CD4-positive, alpha-beta T cell treated with Interleukin-4 for 1 hour (primary cell): Measurements from ENCODE around the gene FGF1.
"Not testable (repeated sequence)": the region's sequence is repeated elsewhere in the genome, so short reads cannot be mapped to it uniquely, and the experiment has no call there.

Experiments used
- DNase-seq, 2 donors: peaks; one replicate each; pipeline ENCODE4 v3.0.0-alpha.2; 2020 to 2022

FGF1 gene

DNA sequence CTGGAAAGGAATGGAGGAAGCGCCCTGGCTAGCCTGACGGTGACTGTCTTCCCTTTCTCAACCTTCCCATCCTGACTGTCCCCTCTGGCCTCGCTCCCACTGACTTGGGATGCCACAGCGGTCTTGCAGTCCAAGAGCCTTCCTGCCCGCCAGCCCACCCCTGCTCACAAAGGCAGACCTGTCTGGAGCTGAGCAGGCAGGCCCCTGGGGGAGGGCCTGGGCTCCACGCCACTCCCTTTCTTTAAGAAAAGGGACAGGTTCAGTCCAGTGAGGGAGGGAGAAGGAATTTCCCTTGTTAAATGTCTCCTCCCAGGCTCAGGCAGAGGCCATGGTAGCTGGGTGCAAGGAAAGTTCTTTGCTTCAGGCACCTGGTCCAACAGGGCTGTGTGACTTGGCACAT, 18.1 kb downstream of the FGF1 start:
- no peak for DNase-seq

GRCh38 chr5:142664636-142665035, 21.3 kb downstream of the FGF1 start:
- DNase-seq, result no peak

DNA sequence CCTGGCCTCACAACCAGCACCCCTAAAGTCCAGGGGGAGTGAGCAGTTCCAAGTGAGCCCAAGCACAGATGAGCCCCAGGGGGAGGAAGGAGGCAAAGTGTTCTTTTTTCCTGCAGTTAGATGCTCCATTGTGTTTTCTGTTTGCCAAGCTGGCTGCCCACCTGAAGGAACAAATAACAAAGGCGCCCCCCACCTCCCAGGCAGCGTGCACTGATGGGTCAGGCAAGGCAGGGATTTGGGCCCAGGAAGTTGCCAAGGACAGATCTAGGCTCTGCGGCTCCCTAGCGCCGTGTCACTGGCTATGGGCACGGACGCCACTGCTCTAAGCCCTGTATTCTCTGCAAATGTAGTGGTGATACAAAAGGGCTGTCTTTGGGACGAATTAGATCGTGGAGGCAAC, 21.8 kb downstream of the FGF1 start:
- DNase-seq, result no peak

GRCh38 chr5:142663246-142663645, 22.6 kb downstream of the FGF1 start:
- DNase-seq, result no peak

DNA sequence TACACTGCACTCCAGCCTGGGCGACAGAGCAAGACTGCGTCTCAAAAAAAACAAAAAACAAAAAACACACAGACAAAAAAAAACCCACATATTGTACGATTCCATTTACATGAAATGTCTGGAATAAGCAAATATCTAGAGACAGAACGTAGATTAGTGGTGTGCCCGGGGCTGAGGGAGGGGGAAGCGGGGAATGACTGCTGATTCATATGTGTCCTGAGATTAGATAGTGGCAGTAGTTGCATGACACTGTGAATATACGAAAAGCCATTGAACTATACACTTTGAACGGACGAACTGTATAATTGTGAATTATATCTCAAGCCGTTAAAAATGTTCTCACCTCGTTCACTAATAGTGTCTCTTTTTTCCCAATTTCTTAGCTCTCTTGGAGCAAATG, 23.9 kb downstream of the FGF1 start:
- DNase-seq, result no peak

DNA sequence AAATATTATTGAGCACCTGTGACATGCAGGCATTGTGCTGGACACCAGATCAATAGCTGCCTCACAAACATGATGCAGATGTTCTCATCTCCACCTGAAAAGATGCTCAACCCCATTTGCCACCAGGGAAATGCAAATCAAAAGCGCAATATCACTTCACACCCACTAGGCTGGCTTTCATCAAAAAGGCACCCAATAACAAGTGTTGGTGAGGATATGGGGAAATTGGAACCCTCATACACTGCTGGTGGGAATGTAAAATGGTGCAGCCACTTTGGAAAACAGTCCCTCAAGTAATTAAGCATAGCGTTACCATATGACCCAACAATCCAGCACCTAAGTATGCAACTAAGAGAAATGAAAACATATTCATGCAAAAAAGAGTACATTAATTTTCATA, 24.7 kb downstream of the FGF1 start:
- DNase-seq, result no peak

DNA sequence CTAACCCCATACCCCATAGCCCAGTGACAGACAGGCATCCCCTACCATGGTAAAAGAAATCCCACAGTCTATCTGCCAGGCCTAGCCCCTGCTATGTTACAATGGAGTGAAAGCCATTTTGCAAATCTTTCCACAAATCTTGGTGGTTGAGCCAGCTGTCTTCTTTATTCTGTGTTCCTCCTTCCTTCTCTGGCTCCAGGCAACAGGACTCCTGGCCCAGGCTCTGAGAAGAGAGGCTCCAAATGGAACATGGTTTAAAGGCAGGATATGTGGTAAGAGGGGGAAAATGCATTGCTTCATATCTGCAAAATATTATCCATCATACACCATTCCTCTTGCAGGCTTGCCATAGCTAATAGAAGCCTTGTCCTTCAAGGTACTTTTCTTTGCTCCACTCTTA, 25.2 kb downstream of the FGF1 start:
- no peak for DNase-seq

DNA sequence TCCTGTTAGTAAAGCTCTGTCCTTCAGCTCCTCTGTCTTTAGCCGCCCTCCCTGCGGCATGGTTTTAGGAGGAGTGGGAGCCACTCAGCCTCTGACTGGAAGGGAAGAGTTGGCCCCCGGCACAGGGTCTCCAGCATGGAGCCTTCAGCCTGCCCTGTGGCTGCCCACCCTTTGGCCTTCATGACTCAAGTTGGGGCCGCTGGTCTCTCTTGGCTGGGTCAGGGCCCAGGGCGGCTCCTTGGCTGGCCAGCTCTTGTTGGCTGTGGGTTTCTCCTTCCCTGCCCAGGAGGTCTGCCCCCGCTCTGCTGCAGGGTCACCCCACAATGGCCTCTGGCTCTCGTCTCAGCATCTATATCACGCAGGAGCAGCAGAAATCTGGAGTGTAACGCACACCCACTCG, 25.7 kb downstream of the FGF1 start:
- DNase-seq, result no peak

- no peak for DNase-seq
Measured at GRCh38 chr5:142659405-142659804, 26.5 kb downstream of the FGF1 start.

DNA sequence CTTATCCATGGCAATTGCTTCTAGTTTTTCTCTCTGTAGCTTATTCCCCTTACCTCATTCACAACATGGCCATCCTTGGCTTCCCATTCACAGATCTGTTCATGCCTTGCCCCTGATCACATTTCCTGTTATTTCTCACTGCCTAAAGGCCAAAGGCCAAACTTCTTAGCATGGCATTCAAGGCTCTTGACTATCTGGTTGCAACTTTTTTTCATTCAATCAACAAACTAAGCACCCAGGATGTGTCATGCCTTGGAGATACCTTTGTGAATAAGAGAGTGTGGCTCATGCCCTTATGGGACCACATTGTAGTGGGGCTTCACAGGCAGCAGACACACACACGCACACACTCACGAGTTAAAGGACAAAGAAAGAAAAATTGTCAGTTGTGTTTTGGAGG, 27.6 kb downstream of the FGF1 start:
- DNase-seq, result no peak

DNA sequence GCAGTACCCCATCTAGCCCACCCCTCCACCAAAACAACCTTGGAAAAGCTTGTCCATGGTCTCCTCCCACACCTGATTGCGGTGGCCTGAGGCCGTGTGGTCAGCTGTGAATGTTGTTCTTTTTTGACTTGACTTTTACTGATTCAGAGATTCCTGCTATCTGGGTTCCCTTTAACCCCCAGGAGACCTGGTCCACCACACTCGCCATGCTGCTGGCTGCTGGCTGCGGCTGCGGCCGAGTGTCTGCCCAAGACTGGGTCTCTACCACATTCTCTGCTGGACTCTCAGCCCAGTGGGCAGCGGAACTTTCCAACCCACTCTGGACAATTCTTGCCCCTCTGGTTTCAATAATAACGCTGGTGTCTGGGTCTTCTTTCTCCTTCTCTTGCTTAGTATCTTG, 28.4 kb downstream of the FGF1 start:
- DNase-seq, result no peak

DNA sequence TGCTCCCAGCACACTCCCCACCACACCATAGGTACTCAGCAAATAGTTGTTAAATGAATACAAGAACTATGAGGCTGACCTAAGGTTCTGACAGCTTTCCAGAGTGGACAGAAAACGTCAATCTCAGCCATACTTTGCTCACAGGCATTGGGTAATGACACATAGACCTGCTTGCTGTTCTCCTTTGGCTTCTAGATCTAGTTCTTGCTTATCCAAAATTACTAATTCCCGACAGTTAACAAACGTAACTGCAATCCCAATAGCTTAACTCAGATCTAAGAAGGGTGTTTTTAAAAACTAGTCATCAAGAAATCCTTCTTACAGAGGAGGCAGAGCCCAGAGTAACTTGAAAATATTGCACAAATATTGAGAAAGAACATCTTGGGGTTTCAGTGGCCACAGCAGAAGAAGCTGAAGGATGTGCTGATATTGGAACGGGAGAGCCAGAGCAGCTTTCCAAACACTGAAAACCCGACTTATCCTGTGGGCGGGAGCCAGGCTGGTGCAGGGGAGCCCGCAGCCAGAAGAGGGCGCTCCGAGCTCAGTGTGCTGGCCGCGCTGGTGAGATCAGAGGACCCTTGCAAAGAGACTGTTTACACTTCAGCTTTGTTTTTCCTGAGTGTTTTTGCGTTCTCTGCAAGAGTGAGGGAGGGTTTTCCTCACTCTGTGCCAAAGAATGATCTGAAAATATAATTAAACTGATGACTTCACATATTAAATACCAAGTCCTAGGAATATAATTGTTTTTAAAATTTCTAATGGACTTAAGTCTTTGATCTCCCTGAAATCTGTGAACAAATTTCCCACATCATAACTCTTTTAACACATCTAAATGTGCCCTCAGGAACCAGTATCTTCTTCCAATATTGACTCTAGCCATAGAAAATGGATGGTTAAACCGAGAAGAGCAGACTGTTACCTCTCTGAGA, 30.3 kb downstream of the FGF1 start:
- DNase-seq, result peak; percentile 51 to 61

DNA sequence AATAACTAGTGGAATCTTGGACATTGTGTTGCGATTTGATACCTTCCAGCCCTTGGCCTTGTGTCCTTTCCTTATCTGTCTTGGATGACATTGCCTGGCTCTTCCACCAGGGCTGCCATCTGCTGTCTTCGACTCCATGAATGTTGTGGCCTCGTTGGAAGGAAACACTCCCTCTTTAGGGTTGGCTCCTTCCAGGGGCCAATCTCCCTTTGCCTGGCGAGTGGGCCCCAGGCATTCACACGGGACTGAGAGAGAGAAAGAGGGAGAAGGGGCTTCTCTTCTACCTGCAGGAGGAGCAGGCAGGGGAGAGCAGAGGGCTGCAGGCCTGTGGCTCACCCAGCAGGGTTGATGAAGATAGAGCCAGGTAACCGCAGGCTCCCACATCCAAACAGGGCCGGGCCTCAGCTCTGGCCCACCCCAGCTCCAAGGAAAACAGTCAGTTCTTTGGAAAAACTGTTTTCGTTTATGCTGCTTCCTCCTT, 31.3 kb downstream of the FGF1 start:
- DNase-seq, result no peak

DNA sequence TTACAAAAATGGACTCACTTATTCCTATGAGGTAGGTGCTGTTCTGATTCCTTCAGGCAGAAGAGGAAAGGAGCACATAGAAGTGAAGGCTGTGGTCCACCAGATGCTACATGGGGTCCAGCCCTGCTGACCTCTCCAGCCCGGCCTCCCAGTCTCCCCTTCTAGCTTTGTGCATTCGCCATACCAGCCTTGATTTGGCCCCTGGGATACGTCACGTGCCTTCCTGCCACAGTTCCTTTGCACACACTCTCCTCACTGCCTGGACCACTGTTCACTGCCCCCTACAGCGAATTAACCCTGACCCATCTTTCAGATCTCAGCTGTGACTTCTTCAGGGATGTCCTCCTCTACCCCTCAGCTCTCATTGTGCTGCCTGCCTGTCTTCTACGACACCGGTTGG, 32.6 kb downstream of the FGF1 start:
- no peak for DNase-seq

DNA sequence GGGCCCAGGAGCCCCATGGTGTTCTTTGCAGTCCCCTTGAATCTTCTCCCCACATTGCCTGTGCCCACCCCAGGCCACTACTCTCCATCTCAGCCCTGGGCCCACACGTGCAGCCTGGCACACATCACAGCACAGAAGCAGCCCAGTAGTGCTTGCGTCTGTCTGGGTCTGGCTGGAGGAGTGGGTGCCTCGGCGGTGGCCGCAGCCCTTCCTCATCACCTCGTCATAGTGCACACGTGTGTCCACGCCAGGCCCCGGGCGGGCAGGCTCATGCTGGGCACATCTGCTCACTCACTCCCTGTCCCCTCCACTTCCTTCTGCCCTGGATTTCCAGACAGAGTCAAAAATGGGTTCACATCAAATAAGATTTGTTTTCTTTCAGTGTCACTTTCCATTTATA, 33.3 kb downstream of the FGF1 start:
- DNase-seq, result no peak

- no peak for DNase-seq
Measured at GRCh38 chr5:142650881-142651280, 35.0 kb downstream of the FGF1 start.

DNA sequence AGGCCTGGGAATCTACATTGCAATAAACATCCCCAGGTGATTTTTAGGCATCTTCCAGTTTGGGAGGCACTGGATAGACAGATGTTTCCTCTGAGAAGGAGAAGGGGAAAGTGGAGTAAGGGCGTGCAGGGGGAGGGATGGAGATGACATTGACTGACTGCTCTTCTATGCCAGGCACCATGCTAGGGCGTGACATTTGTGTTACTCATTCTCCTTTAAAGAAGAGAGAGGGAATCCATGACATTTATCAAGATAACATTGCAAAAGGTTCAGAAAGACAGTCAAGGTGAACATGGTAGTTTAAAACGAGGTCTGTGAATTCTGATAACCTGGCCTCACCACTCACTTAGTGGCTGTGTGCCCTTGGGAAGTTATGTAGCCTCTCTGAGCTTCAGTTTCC, 35.8 kb downstream of the FGF1 start:
- no peak for DNase-seq

GRCh38 chr5:142648108-142648507, 37.8 kb downstream of the FGF1 start:
- not testable (repeated sequence) for DNase-seq

- no peak for DNase-seq
Measured at GRCh38 chr5:142645456-142645855, 40.4 kb downstream of the FGF1 start.

GRCh38 chr5:142644640-142645361, 41.1 kb downstream of the FGF1 start:
- no peak for DNase-seq

- no peak for DNase-seq
Measured at GRCh38 chr5:142644127-142644526, 41.8 kb downstream of the FGF1 start.

DNA sequence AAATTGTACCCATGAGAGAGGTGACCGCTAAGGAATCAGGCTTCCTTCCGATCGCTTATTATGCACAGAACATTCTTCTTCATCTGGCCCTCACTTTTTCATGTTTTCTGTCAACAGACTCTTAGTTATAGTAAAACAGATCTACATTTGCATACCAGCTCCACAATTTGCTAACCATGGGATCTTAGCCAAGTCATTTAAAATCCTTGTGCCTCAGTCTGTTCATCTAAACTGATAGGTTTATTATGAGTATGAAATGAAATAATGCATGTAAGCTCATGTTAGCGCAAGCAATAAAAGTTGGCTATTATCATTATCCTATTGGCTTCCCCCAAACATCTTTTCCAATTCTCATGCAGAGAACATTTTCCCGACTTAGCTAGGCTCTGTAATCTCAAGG, 42.3 kb downstream of the FGF1 start:
- no peak for DNase-seq

- no peak for DNase-seq
Measured at GRCh38 chr5:142642427-142642826, 43.5 kb downstream of the FGF1 start.

GRCh38 chr5:142641711-142642110, 44.2 kb downstream of the FGF1 start:
- no peak for DNase-seq
